ENCODE data around the gene FTO.
"Not testable (repeated sequence)": the region's sequence is repeated elsewhere in the genome, so short reads cannot be mapped to it uniquely, and the experiment has no call there.

Gene FTO

DNA sequence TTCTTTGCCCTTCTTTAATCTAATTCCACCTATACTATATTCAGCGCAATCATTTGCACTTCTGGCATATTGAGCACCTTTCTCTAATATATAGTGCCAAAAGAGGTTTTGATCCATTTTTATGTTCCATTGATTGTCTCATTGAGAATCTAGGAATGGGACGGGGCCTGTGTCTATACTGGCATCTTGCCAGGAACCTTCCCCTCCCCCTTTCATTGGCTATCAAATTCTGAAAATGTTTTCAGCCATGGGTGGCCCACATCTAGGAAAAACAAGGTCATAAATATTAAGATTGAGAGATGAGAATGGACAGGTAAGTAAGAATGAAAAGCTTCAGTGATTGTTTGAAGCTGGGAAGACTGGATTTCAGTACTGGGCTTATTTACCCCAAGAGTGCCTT lies 159.9 kb downstream of the FTO start:
- no peak for DNase-seq (ENCODE audit: low read depth in 3 of 3)

DNA sequence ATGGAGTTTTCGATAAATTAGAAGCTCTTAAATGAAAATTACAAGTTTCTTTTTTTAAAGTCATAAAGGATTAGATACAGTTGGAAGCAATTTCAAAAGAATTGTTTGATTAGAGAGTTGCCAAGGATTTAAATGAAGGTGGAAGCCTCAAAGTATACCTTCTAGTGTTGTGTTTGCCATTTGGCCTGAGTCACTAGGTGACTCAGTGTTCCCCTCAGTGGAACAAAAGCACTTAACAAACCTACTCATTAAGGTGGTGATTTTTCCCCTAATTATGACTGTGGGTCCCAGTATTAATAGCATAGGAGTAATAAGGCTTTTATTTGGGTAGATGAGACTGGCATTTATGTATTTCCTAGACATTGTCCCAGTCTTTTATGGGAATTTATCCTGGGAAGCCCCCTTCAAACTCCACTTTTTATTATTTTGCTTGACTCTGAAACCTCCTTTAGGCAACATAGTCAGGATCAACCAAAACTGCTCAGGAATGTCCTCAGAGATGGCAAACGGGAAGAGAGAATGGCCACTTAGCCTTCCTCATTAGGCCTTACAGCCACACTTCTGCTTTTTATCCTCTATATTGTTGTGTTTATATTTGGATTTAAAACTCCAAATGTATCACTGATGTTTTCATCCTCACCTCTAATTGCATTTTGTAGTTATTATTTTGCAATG lies 161.0 kb downstream of the FTO start:
- no peak for DNase-seq (ENCODE audit: low read depth in 3 of 3)

DNA sequence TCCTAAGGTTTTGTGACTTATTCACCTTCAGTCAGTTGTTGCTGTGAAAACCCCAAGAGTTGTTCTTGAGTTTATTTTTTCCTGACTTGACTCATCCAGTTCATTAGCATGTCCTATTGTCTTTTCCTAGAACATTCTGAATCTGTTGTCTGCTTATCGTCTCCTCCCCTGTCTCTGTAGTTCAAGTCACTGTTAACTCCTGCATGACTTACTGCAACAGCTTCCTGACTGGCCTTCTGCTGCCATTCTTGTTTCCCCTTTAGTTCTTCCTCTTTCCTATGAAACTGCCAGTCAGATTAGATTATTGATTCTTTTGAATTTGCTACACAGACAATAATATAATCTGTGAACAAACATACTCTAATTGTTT lies 161.5 kb downstream of the FTO start:
- DNase-seq (ENCODE audit: low read depth in 3 of 3) = no peak

DNA sequence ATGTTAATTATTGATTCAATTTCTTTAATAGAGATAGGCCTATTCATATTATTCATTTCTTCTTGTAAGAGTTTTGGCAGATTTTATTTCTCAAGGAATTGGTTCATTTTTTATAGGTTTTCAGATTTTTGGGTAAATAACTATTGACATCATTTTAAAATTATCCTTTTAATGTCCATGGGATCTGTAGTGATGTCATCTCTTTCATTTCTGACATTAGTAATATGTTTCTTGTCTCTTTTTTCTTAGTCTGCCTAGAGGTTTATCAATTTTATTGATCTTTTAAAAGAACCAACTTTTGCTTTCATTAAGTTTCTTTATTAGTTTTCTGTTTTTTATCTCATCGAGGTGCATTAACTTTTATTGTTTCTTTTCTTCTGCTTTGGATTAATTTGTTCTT lies 162.6 kb downstream of the FTO start:
- DNase-seq (ENCODE audit: low read depth in 3 of 3) = no peak

DNA sequence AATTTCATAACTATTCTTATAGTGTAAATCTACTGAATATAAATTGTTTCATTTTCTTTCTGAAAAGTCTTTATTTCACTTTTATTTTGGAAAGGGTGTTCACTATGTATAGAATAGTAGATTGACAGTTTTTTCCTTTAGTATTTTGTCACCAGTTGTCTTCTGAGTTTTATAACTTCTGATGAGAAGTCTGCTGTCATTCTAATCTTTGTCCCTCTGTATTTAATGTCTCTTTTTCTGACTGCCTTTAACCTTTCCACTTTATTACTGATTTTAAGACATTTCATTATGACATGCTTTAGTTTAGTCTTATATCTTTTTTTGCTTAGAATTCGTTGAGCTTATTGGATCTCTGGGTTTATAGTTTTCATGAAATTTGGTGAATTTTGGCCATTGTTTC lies 166.9 kb downstream of the FTO start:
- no peak for DNase-seq (ENCODE audit: low read depth in 3 of 3)

DNA sequence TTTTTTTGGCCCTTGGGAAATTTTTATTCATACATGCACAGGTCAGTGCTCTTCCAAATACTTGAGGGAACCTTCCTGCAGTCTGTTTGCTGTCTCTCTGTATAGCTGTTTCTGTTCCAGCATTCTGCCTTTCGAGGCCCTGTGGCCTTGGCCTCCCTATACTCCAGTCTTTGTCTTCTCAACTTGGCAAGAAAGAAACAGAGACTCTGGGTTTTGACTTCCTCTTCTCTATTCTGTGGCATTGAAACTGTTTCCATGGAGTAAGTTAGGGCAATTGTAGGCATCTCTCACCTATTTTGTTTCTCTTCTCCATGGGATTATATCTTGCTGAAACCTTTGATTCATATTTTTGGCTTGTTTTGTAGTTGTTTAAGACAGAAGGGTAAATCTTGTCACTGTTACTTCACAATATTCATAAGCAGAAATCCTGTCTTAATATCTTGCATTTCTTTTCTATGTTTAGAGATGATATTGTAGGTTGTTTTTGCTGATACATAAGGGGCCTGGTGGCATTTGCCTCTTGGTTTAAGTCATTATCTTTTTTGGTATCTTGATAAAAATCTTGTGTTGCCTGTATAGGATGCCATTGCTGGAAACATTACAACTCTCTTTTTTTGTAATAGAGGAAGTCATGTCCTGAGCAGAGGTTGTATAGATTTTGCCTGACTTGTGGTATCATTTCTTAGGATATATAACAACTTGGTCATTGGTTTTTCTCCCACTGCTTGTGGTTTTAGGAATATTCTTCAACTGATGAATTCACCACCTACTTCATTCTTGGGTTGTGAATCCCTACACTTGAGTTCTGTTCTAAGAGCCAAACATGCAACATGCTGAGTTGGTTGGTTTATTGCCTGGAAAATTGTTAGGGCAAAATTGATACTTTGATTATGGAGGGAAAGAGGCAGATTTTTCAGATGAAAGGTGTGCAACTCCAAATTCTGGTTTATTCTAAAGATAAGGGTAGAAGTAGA lies 168.6 kb downstream of the FTO start:
- no peak for DNase-seq (ENCODE audit: low read depth in 3 of 3)

DNA sequence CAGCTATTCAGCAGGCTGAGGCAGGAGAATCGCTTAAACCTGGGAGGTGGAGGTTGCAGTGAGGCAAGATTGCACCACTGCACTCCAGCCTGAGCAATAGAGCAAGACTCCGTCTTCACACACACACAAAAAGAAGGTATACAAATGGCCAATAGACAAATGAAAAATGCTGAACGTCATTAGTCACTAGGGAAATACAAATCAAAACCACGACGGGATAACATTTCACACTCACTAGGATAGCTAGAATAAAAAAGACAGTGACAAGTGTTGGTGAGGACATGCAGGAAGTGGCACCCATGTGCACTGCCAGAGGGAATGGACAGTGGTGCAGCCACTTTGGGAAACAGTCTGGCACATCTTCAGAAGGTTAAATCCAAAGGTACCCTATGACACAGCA lies 172.9 kb downstream of the FTO start:
- no peak for DNase-seq (ENCODE audit: low read depth in 3 of 3)

DNA sequence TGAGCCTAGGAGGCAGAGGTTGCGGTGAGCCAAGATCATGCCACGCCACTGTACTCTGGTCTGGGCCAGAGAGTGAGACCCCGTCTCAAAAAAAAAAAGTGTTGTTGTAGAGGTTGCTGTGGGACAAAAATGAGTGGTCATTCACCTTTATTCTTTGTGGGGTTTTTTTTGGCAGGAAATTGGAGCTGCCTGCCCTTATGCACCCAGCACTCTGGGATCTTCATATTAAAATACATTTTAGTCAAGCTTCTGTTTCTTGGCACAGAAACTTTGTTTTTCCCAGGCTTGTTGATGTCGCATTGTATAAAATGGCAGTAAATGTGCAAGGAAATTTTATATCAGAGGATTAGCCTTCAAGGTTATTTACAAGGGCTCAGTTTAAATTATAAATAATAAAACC lies 174.3 kb downstream of the FTO start:
- DNase-seq (ENCODE audit: low read depth in 3 of 3) = no peak

DNA sequence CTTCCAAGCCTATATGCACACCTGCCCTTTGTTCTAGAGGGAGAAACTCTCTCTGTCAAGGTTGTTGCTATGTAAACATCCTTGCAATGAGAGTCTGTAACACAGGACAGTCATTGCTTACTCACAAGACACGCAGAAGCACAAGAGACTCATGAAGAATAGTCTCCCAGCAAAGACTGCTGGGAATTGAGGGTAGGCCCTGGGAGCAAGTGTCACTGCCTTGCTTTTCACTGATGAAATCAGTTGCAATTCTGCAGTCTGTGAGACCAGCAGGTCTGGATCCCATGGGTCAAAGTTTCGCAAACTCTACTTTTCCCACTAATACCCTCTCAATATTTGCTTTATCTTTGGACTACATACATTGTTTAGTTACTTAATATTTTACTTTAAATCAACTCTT lies 177.4 kb downstream of the FTO start:
- no peak for DNase-seq (ENCODE audit: low read depth in 3 of 3)

DNA sequence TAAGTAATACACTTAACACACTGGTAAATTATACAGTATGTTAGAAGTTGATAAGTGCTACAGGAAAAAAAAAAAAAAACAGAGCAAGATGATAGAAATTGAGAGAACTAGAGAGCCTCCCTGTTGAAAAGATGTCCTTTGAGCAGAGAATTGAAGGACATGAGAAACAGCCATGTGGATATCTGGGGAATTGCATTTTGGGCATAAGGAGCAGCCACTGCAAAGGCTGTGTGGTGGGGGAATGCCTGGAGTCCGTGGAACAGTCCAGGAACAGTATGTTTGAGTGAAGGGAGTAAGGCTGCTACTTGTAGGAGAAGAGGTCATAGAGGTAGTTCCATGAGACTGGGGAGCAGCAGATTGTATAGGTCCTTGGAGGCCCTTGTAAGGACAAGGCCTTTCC lies 178.4 kb downstream of the FTO start:
- no peak for DNase-seq (ENCODE audit: low read depth in 3 of 3)

DNA sequence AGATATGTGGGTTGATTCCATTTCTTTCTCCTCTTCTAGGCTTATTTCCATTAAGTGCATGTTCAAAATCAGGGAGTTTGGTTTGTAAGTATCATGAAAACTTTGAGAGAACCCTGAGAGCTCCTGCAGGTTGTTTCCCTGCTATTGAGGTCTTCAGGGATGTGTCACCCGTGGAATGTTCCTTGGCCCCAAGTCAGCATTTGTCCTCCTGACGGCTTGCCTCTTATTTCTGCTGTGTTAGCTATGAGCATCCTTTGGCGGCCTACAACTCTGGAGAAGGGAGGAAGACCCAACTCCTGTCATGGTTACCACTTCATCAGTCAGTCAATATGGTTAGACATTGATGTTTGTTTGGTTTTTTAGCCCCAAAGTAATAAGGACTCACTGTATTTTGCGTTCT lies 180.8 kb downstream of the FTO start:
- no peak for DNase-seq (ENCODE audit: low read depth in 3 of 3)

DNA sequence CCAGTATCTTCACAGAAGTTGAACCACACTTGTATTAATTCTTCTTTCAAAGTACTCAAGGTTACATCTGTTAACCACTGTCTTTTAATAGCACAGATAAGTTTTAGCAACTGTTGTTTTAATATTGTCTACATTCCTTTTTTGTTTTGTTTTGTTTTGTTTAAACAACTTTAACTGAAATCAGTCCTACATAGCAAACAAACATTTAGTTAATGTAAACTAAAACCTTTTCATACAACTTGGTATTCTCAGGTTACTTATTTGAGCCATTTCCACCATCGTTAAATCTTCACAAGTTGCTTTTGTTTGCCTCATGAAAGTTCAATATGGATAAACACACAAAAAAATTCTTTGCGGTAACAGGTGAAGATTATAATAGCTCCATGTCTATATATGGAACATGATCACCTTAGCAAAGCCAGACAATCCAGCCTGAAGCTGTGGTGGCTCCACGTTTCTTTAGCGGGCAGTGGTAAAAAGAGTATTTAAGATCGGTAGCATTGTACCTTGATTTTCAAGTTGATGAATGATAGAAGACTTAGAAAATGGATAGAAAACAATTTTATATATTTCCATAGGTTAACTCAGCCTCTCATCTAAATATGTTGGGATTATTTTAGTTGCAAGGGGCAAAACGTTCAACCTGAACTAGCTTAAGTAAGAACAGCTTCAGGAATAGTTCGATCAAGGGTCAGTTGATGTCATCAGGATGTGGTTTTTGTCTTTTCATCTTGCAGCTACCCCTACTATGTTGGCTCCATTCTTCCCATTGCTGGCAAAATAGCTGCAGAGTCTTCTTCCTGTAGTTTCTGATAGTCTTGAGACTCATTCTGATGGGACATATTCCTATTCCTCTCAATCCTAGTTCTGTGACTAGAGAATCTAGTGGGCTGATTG lies 182.8 kb downstream of the FTO start:
- no peak for DNase-seq (ENCODE audit: low read depth in 3 of 3)

DNA sequence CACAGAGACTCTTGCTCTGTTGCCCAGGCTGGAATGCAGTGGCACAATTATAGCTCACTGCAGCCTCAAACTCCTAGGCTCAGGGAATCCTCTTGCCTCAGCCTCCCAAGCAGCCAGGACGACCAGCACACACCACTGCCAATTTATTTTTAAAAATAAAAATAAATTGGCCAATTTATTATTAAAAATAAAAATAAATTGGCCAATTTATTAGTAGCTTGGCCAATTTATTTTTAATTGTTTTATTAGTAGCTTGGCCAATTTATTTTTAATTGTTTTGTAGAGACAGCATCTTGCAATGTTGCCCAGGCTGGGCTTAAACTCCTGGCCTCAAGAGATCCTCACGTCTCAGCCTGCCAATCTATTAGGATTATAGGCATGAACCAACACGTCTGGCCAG lies 184.3 kb downstream of the FTO start:
- DNase-seq (ENCODE audit: low read depth in 3 of 3) = no peak

DNA sequence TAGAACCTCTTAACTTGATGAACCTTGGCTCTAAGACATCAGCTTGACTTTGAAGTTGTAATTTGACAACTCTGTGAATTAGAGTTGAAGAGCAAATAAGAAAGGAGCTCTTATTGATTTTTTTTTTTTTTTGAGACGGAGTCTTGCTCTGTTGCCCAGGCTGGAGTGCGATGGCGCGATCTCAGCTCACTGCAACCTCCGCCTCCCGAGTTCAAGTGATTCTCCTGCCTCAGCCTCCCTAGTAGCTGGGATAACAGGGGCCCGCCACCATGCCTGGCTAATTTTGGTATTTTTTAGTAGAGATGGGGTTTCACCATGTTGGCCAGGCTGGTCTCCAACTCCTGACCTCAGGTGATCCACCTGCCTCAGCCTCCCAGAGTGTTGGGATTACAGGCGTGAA lies 186.9 kb downstream of the FTO start:
- not testable (repeated sequence) for DNase-seq (ENCODE audit: low read depth in 3 of 3)

DNA sequence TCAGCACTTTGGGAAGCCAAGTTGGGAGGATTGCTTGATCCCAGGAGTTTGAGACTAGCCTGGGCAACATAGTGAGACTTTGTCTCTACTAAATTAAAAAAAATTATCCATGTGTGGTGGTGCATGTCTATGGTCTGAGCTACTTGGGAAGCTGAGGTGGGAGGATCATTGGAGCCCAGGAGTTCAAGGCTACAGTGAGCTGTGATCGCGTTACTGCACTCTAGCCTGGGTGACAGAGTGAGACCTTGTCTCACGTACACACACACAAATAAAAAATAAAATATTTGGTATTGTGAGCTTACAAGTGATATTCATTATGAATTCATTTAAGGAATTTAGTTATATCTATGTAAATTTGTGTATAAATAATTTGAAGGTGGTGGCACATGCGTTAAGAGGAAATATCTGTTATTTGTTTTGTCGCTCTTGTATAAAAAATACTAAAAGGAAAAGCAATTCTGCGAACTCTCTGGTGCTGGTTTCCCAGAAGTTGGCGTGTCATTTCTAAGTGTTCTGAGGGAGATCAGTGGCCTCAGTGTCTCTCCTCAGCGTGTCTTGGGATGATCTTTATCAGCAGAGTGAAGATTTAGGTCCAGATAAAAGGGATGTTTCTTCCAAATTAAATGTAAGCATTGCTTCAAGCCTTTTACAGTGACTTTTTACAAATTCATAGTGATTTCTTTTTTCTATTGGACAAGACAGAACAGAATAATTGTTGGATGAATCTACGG lies 187.6 kb downstream of the FTO start:
- DNase-seq (ENCODE audit: low read depth in 3 of 3) = no peak

DNA sequence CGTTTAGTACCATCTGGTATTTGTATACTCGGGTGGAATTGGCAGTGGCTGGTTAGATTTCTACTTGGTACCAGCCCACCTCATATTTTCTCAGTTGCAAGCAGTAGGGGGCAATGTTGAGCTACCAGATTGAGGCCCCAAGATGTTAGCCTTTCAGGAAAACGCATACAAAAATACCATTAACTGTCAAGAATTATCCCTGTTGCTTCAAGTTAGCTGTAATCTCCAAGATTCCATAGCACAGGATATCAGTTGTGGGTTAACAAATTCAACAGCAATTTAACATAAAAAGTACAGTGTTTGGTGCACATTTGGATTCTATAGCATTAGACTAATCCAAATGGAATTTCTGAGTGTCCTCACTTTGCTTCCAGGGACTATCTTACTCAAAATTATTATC lies 188.2 kb downstream of the FTO start:
- peak in 1 of 3 experiments; percentile 4 for DNase-seq (ENCODE audit: low read depth in 3 of 3)

DNA sequence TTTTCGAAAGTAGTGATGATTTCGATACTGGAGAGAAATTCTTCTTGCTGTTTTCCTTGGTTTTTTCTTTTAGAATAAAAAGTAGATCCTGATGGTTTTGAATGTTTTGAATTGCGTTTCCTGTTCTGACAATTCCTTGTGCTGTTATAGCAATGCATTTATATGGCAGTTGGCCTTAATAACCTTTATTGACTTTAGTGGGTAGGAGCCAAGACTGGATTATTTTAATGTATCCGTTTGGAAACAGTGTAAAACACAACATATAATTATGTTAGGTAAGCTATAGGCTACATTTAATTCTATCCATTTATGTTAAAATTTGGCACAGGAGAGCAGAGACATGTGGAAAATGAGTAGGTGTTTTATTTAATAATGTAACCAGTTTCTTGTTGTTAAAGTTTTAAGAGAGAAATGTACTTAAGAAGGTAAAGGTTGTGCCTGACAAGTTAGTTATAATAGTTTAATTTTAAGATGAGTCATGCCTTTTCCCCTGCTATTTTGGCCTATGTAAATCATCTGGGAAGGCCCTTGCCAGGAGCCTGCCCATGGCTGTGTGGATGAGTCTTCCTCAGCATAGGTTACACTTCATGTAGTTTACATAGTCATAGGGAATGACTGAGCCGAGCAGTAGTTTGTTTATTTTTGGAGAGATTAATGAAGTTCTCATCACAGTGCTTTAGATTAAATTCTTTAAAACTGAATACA lies 189.9 kb downstream of the FTO start:
- no peak for DNase-seq (ENCODE audit: low read depth in 3 of 3)

DNA sequence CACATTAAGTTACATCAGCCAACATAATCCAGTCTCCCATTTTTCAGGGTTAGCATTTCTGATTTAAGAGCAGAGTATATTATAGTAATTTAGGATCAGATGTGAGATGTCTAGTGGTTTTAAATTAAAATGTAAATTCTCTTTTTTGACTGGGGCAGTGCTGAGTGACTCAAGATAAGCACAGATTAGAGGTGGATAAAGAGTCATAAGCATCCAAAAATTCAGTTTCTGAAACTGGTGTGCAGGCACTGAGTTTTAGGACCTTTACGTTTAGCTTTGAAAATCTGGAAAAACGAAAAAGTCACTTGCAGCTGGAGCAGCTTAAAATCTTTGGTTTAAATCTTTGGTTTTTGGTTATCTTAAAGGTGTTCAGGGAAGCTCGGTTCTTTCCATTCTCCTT lies 190.7 kb downstream of the FTO start:
- DNase-seq (ENCODE audit: low read depth in 3 of 3) = no peak

DNA sequence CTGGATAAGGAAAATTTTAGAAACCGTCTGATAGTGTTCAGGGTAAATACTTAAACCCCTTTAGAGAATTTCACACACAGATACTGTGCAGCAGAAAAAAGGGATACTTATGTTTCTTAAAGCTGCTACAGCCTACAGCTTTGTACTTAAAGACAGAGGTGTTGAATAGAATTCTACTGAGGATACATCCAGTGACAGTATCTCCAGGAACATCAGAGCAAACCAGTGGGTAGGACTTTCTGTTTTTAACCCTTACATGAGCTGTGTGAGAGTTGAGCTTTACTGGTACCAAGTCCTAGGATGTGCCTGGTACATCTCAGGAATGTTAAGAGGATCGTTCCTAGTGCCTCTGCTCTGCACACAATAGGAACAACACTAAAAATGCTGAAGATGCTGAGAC lies 191.5 kb downstream of the FTO start:
- no peak for DNase-seq (ENCODE audit: low read depth in 3 of 3)

DNA sequence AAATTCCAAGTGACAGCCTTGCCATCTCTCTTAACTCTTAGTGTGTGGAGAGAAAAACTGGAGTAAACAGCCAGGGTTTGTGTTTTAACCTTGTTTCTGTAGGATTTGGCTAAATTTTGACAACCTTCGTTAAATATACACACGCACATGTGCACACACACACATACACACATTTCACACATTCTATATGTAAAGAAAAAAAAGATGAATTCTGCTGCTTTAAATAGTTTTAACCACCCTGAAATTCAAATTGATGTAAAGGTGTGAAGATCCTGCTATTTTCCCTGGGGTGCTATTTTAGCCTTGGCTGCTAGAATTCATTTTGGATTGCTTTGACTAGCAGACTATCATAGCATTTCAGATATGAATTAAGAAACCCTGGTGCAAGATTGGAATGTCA lies 191.9 kb downstream of the FTO start:
- DNase-seq (ENCODE audit: low read depth in 3 of 3) = no peak

DNA sequence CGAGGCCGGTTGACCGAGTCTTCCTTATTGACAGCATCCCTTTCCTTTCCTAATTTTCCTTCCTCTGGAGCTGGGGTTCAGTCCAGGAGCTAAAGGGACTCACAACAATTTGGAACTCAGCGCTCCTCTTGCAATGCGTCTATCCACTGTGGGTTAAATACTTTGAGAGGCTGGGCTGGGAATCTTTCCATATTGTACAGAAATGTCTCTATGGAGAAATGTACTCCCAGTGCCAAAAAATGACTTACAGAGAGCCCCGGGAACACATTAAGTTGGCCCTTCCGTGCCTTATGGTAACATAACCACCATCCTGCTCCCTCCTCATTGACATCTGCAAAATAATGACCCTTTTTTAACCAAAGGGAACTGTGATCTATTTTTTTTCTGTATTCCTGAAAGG lies 192.8 kb downstream of the FTO start:
- no peak for DNase-seq (ENCODE audit: low read depth in 3 of 3)
